GM23248 (cell line): ENCODE data around the gene STARD7.

Source experiments
- EZH2 ChIP-seq: fragments of 200-600 bp; sonication (generic); IDR thresholded peaks from 2 replicates; pipeline ENCODE4 v1.6.1; 2018; ENCODE audit warnings: antibody characterized with exemption, mild to moderate bottlenecking; ENCODE audit not compliant: insufficient read depth, poor library complexity, severe bottlenecking
- EZH2phosphoT487 ChIP-seq: fragments of 200-600 bp; sonication (generic); IDR thresholded peaks from 2 replicates; pipeline ENCODE4 v1.6.1; 2018; ENCODE audit warnings: antibody characterized with exemption, moderate library complexity, mild to moderate bottlenecking, low read depth; ENCODE audit not compliant: insufficient read depth

- TF ChIP-seq EZH2 (no peak), EZH2phosphoT487 (no peak)
These were observed 60.9 kb downstream of the STARD7 start for GRCh38 chr2:96147593-96148201.
